ENCODE data around the gene PRPF39.
"Not testable (repeated sequence)": the region's sequence is repeated elsewhere in the genome, so short reads cannot be mapped to it uniquely, and the experiment has no call there.

The PRPF39 gene

GRCh38 chr14:45083976-45084722 is at the start of gene PRPF39:
TSS of gene PRPF39 (plus strand) at chr14:45084116. CDS start at chr14:45095240, 11,124 bp downstream.
- DNase-seq: peak; percentile 94

GRCh38 chr14:45034730-45035129 is 49.2 kb upstream of the PRPF39 start:
- DNase-seq: no peak

GRCh38 chr14:45038256-45038655 is 45.7 kb upstream of the PRPF39 start:
- no peak for DNase-seq

GRCh38 chr14:45038865-45039264 is 45.1 kb upstream of the PRPF39 start:
- no peak for DNase-seq

GRCh38 chr14:45039390-45039789 is 44.5 kb upstream of the PRPF39 start:
- DNase-seq: no peak

- no peak for DNase-seq
These were observed 42.3 kb upstream of the PRPF39 start for GRCh38 chr14:45041641-45042040.

GRCh38 chr14:45044638-45045037 is 39.3 kb upstream of the PRPF39 start:
- no peak for DNase-seq

- no peak for DNase-seq
These were observed 35.5 kb upstream of the PRPF39 start for GRCh38 chr14:45048385-45048784.

GRCh38 chr14:45051180-45051579 is 32.7 kb upstream of the PRPF39 start:
- no peak for DNase-seq

- DNase-seq: no peak
These were observed 32.0 kb upstream of the PRPF39 start for GRCh38 chr14:45051896-45052295.

GRCh38 chr14:45057349-45057748 is 26.6 kb upstream of the PRPF39 start:
- DNase-seq: no peak

- no peak for DNase-seq
These were observed 26.0 kb upstream of the PRPF39 start for GRCh38 chr14:45057881-45058364.

GRCh38 chr14:45060551-45060950 is 23.4 kb upstream of the PRPF39 start:
- DNase-seq: no peak

- no peak for DNase-seq
These were observed 18.4 kb upstream of the PRPF39 start for GRCh38 chr14:45065540-45065939.

- DNase-seq: no peak
These were observed 18.0 kb upstream of the PRPF39 start for GRCh38 chr14:45065956-45066355.

- no peak for DNase-seq
These were observed 17.2 kb upstream of the PRPF39 start for GRCh38 chr14:45066667-45067066.

GRCh38 chr14:45068396-45068795 is 15.5 kb upstream of the PRPF39 start:
- no peak for DNase-seq

- no peak for DNase-seq
These were observed 13.7 kb upstream of the PRPF39 start for GRCh38 chr14:45070215-45070614.

- DNase-seq: no peak
These were observed 11.8 kb upstream of the PRPF39 start for GRCh38 chr14:45072126-45072525.

- DNase-seq: no peak
These were observed 10.6 kb upstream of the PRPF39 start for GRCh38 chr14:45073231-45073879.

GRCh38 chr14:45078323-45078722 is 5.6 kb upstream of the PRPF39 start:
- DNase-seq: no peak

GRCh38 chr14:45080416-45080968 is 3.4 kb upstream of the PRPF39 start:
- DNase-seq: not testable (repeated sequence)

GRCh38 chr14:45081096-45081495 is 2.8 kb upstream of the PRPF39 start:
- DNase-seq: not testable (repeated sequence)

GRCh38 chr14:45082420-45082819 is 1.5 kb upstream of the PRPF39 start:
- DNase-seq: no peak
